ENCODE measurements around the gene TAS2R60.

The TAS2R60 gene

DNA sequence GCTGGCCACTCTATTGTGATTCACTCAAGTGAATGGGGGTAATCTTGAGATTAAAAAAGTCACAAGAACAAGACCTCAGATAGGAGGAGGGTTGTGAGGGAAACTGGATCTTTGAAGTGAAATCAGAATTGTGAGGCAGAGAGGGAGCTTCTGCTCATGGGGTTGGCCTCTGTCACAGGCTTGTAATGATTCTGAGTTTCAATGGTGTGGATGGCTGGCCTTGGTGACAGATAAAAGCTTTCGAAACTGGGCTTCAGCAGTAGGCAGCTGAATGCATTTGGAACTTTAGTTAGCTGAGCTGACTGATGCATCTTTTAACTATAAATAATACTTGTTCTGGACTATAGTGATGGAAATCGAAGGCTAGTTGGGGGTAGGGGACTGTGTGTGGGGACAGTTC lies 12.2 kb downstream of the TAS2R60 start:
- Histone ChIP-seq H3K27me3 (ENCODE audit: control insufficient read depth in 1 of 2, insufficient read depth in 2 of 2, low read length in 2 of 2) (no peaks in the 10 kb centered on the region), H3K9me3 (ENCODE audit: control insufficient read depth in 1 of 2, low read length in 2 of 2) (no peaks in the 10 kb centered on the region), H3K27ac (ENCODE audit: low read depth, low read length) (no peak overlapping the region), H3K36me3 (ENCODE audit: control insufficient read depth in 1 of 2, insufficient read depth in 2 of 2, low read length in 2 of 2) (no peaks in the 10 kb centered on the region), H3K4me3 (ENCODE audit: low read depth in 1 of 2, low read length in 2 of 2) (no peak overlapping the region), H3K4me1 (ENCODE audit: control insufficient read depth in 1 of 2, insufficient read depth in 2 of 2, low read length in 2 of 2) (peaks cover 0 to 3% of the 10 kb centered on the region in 2 donors), H3K9ac (ENCODE audit: low read depth in 1 of 2, low read length in 2 of 2) (no peak overlapping the region)

DNA sequence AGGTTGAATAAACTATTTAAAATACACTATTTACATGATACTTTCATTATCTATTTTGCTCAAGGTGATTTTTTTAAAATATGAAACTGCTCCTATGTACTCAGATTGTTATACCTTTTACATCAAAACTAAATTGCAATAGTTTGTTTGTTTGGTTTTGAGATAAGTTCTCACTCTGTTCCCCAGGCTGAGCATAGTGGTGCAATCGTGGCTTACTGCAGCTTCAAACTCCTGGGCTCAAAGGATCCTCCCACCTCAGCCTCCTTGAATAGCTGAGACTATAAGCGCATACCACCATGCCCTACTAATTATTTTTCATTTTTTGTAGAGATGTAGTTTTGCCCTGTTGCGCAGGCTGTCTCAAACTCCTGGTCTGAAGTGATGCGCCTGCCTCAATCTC lies 12.7 kb downstream of the TAS2R60 start:
- Histone ChIP-seq H3K27ac (ENCODE audit: low read depth, low read length) (no peak overlapping the region), H3K36me3 (ENCODE audit: control insufficient read depth in 1 of 2, insufficient read depth in 2 of 2, low read length in 2 of 2) (no peaks in the 10 kb centered on the region), H3K4me1 (ENCODE audit: control insufficient read depth in 1 of 2, insufficient read depth in 2 of 2, low read length in 2 of 2) (peaks cover 0 to 3% of the 10 kb centered on the region in 2 donors), H3K4me3 (ENCODE audit: low read depth in 1 of 2, low read length in 2 of 2) (no peak overlapping the region), H3K27me3 (ENCODE audit: control insufficient read depth in 1 of 2, insufficient read depth in 2 of 2, low read length in 2 of 2) (no peaks in the 10 kb centered on the region), H3K9me3 (ENCODE audit: control insufficient read depth in 1 of 2, low read length in 2 of 2) (no peaks in the 10 kb centered on the region), H3K9ac (ENCODE audit: low read depth in 1 of 2, low read length in 2 of 2) (no peak overlapping the region)

DNA sequence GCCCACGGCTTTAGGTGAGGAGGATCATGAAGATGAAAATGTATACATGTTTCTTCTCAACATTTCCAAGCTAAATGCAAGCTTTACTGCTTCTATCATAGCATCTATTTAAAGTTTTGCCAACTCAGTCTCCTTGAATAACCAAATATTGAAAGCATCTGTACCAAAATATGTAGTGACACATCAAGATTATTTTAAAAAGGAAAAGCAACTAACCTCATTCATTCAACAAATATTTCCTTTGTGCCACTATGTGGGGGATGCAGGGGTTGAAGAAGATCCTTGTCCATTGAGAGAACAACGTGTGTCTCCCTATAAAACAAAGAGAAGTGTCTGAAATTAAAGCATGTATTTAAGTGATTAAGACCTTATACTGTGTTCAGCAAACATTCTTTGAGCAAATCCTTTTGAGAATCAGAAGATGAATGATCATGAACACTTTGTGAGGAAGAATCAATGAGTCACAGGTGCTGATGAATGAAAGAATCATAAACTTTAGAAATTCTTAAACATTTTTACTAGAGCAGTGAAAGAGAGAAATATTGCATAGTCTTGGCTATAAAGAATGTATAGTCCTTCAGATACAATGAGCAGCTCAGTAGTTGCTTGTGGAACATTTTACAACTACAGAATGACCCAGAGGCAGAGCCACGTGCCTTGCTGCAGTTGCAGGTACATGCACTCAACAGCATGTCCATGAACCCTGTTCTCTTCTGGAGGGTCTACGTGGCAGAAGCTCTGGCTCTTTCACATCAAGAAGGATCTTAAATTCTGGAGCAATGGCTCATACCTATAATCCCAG lies 13.9 kb downstream of the TAS2R60 start:
- Histone ChIP-seq H3K9me3 (ENCODE audit: control insufficient read depth in 1 of 2, low read length in 2 of 2) (no peaks in the 10 kb centered on the region), H3K4me1 (ENCODE audit: control insufficient read depth in 1 of 2, insufficient read depth in 2 of 2, low read length in 2 of 2) (peaks cover 0 to 3% of the 10 kb centered on the region in 2 donors), H3K27ac (ENCODE audit: low read depth, low read length) (no peak overlapping the region), H3K27me3 (ENCODE audit: control insufficient read depth in 1 of 2, insufficient read depth in 2 of 2, low read length in 2 of 2) (no peaks in the 10 kb centered on the region), H3K36me3 (ENCODE audit: control insufficient read depth in 1 of 2, insufficient read depth in 2 of 2, low read length in 2 of 2) (no peaks in the 10 kb centered on the region), H3K4me3 (ENCODE audit: low read depth in 1 of 2, low read length in 2 of 2) (no peak overlapping the region), H3K9ac (ENCODE audit: low read depth in 1 of 2, low read length in 2 of 2) (no peak overlapping the region)

DNA sequence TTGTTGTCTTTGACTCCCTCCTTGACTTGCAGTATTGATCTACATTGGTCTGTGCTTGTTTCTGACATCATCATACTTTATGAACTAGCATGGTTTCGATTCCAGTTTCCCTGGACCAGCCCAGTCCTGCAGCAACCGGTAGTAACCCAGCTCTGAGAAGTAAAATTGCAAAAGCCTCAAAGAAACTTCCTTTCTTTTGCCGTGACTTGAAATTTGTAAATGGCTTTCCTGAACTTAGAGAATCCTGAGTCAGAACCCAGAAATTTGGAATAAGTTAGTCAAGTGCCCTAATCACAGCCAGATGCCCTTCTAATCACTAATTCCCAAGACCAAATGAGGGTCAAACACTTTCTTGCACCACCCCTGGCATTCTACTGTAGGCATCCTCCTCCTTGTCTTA lies 15.0 kb downstream of the TAS2R60 start:
- Histone ChIP-seq H3K27ac (ENCODE audit: low read depth, low read length) (no peak overlapping the region), H3K4me1 (ENCODE audit: control insufficient read depth in 1 of 2, insufficient read depth in 2 of 2, low read length in 2 of 2) (peaks cover 0 to 4% of the 10 kb centered on the region in 2 donors), H3K9ac (ENCODE audit: low read depth in 1 of 2, low read length in 2 of 2) (no peak overlapping the region), H3K36me3 (ENCODE audit: control insufficient read depth in 1 of 2, insufficient read depth in 2 of 2, low read length in 2 of 2) (no peaks in the 10 kb centered on the region), H3K9me3 (ENCODE audit: control insufficient read depth in 1 of 2, low read length in 2 of 2) (no peaks in the 10 kb centered on the region), H3K27me3 (ENCODE audit: control insufficient read depth in 1 of 2, insufficient read depth in 2 of 2, low read length in 2 of 2) (no peaks in the 10 kb centered on the region), H3K4me3 (ENCODE audit: low read depth in 1 of 2, low read length in 2 of 2) (no peak overlapping the region)

DNA sequence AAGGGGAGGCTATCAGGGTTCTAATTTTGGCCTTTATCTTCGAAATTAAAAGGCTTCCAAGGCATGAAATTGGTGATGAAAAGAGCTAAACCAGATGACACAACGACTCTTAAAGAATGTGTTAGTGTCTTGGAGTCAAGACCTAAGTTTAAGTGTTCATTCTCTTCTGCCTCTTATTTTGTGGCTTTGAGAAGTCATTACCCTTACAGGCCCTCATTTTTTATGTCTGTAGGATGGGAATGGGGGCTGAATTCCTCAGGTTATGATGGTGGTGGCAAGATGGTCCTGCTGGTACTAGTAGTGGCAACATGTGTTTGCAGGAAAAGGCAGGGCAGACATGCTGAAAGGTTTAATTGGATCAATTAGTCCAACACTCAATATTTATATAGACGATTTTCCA lies 15.4 kb downstream of the TAS2R60 start:
- Histone ChIP-seq H3K27ac (ENCODE audit: low read depth, low read length) (no peak overlapping the region), H3K4me1 (ENCODE audit: control insufficient read depth in 1 of 2, insufficient read depth in 2 of 2, low read length in 2 of 2) (peaks cover 0 to 8% of the 10 kb centered on the region in 2 donors), H3K27me3 (ENCODE audit: control insufficient read depth in 1 of 2, insufficient read depth in 2 of 2, low read length in 2 of 2) (no peaks in the 10 kb centered on the region), H3K9ac (ENCODE audit: low read depth in 1 of 2, low read length in 2 of 2) (no peak overlapping the region), H3K36me3 (ENCODE audit: control insufficient read depth in 1 of 2, insufficient read depth in 2 of 2, low read length in 2 of 2) (no peaks in the 10 kb centered on the region), H3K9me3 (ENCODE audit: control insufficient read depth in 1 of 2, low read length in 2 of 2) (no peaks in the 10 kb centered on the region), H3K4me3 (ENCODE audit: low read depth in 1 of 2, low read length in 2 of 2) (no peak overlapping the region)

DNA sequence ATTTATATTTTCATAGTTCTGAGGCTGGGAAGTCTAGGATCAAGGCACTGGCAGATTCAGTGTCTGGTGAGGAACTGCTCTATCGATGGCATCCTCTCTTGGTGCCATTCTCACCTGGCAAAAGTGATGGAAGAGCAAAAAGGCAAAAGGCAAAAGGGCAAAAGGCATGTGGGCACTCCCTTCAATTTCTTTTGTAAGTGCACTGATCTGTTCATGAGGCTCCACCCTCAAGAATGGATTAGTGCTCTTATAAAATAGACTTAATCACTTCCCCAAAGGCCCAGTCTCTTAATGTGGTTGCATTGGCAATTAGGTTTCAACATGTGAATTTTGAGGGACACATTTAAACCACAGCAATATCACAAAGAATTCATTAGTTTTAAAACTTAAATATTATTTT lies 16.1 kb downstream of the TAS2R60 start:
- no peak overlapping the region for H3K9ac ChIP-seq (ENCODE audit: low read depth in 1 of 2, low read length in 2 of 2)
- H3K4me1 ChIP-seq (ENCODE audit: control insufficient read depth in 1 of 2, insufficient read depth in 2 of 2, low read length in 2 of 2) = peaks cover 0 to 9% of the 10 kb centered on the region in 2 donors
- H3K4me3 ChIP-seq (ENCODE audit: low read depth in 1 of 2, low read length in 2 of 2) = no peak overlapping the region
- H3K36me3 ChIP-seq (ENCODE audit: control insufficient read depth in 1 of 2, insufficient read depth in 2 of 2, low read length in 2 of 2) = no peaks in the 10 kb centered on the region
- no peaks in the 10 kb centered on the region for H3K9me3 ChIP-seq (ENCODE audit: control insufficient read depth in 1 of 2, low read length in 2 of 2)
- no peak overlapping the region for H3K27ac ChIP-seq (ENCODE audit: low read depth, low read length)
- no peaks in the 10 kb centered on the region for H3K27me3 ChIP-seq (ENCODE audit: control insufficient read depth in 1 of 2, insufficient read depth in 2 of 2, low read length in 2 of 2)

DNA sequence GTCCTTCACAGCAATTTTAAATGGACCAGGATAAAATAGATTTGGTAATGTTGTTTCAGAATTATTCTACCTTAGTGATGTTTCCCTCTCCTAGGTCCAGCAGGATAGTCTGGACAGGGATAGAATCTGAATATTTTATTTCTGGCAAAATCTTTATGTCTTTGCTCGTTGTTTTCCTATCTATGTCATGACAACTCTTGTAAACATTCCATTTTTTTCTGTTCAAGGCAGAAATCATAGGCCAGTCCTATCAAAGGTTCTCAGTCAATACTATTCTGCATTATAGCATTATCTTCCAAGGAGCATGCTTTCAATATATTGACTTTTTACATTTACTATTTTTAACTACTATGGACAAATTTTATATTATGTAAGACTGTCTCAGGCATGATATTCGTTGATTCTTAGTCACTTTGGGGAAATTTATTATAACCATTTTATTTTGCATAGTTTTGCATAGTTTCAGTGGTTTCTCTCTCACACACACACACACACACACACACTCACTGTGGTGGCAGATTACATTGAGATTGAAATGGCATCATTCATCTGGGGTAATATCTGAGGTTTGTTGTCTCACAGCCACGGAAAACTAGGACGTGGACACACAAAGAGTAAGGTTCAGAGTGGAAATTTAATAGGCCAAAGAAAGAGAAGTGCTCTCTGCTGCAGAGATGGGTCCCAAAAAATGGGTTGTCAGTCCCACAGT lies 17.2 kb downstream of the TAS2R60 start:
- Histone ChIP-seq H3K27ac (ENCODE audit: low read depth, low read length) (no peak overlapping the region), H3K36me3 (ENCODE audit: control insufficient read depth in 1 of 2, insufficient read depth in 2 of 2, low read length in 2 of 2) (no peaks in the 10 kb centered on the region), H3K4me1 (ENCODE audit: control insufficient read depth in 1 of 2, insufficient read depth in 2 of 2, low read length in 2 of 2) (peaks cover 0 to 9% of the 10 kb centered on the region in 2 donors), H3K9ac (ENCODE audit: low read depth in 1 of 2, low read length in 2 of 2) (no peak overlapping the region), H3K4me3 (ENCODE audit: low read depth in 1 of 2, low read length in 2 of 2) (no peak overlapping the region), H3K9me3 (ENCODE audit: control insufficient read depth in 1 of 2, low read length in 2 of 2) (no peaks in the 10 kb centered on the region), H3K27me3 (ENCODE audit: control insufficient read depth in 1 of 2, insufficient read depth in 2 of 2, low read length in 2 of 2) (no peaks in the 10 kb centered on the region)

DNA sequence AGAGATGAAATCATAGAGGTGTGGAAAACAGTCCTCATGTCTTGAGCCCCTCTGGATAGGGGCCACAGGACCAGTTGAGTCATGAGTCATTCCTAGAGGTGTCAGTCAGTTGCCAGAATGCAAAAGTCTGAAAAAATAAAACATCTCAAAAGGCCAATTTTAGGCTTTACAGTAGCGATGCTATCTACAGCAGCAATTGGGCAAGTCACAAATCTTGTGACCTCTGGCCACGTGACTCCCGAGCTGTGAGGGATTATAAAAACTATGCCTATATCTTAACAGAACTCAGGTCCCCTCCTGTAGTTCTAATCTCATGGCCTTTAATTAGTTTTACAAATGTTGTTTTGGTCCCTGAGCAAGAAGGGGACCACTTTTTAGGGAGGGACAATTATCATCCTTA lies 18.8 kb downstream of the TAS2R60 start:
- Histone ChIP-seq H3K4me1 (ENCODE audit: control insufficient read depth in 1 of 2, insufficient read depth in 2 of 2, low read length in 2 of 2) (peaks cover 0 to 9% of the 10 kb centered on the region in 2 donors), H3K9ac (ENCODE audit: low read depth in 1 of 2, low read length in 2 of 2) (no peak overlapping the region), H3K27me3 (ENCODE audit: control insufficient read depth in 1 of 2, insufficient read depth in 2 of 2, low read length in 2 of 2) (no peaks in the 10 kb centered on the region), H3K9me3 (ENCODE audit: control insufficient read depth in 1 of 2, low read length in 2 of 2) (no peaks in the 10 kb centered on the region), H3K27ac (ENCODE audit: low read depth, low read length) (no peak overlapping the region), H3K4me3 (ENCODE audit: low read depth in 1 of 2, low read length in 2 of 2) (no peak overlapping the region), H3K36me3 (ENCODE audit: control insufficient read depth in 1 of 2, insufficient read depth in 2 of 2, low read length in 2 of 2) (no peaks in the 10 kb centered on the region)

DNA sequence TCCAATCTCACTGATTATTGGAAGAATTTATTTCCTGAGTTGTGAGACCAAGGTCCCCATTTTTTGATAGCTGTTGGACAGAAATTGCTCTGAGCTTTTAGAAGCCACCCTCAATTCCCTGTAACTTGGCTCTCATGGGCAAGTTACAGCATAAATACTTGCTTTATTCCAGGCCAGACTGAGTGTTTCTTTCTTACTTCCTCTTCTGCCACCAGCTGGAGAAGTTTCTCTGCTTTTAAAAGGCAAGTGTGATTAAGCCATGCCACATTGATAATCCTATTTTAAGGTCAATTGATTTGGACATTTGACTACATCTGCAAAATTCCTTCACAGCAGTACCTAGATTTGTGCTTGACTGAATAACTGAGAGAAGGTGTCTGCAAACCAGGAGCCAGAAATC lies 20.3 kb downstream of the TAS2R60 start:
- Histone ChIP-seq H3K9ac (ENCODE audit: low read depth in 1 of 2, low read length in 2 of 2) (no peak overlapping the region), H3K9me3 (ENCODE audit: control insufficient read depth in 1 of 2, low read length in 2 of 2) (no peaks in the 10 kb centered on the region), H3K4me3 (ENCODE audit: low read depth in 1 of 2, low read length in 2 of 2) (no peak overlapping the region), H3K27me3 (ENCODE audit: control insufficient read depth in 1 of 2, insufficient read depth in 2 of 2, low read length in 2 of 2) (no peaks in the 10 kb centered on the region), H3K4me1 (ENCODE audit: control insufficient read depth in 1 of 2, insufficient read depth in 2 of 2, low read length in 2 of 2) (peaks cover 0 to 9% of the 10 kb centered on the region in 2 donors), H3K27ac (ENCODE audit: low read depth, low read length) (no peak overlapping the region), H3K36me3 (ENCODE audit: control insufficient read depth in 1 of 2, insufficient read depth in 2 of 2, low read length in 2 of 2) (no peaks in the 10 kb centered on the region)

DNA sequence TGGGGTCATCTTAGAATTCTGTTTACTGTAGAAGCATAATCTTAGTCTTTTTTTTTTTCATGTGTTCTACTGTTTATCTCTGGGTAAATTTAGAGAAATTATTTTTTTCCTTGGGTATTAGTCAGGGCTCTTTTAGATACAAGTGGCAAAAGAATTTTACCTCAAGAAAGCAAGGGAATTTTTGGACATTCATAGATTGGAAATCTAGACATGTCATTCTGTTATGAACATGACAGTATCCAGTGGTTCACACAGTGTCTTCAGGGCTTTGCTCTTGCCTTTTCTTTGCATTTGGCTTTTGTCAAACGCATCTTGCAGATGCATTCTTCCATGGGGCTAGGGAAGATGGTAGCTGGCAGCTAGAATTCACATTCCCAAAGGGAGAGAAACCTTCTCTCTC lies 20.7 kb downstream of the TAS2R60 start:
- Histone ChIP-seq H3K9ac (ENCODE audit: low read depth in 1 of 2, low read length in 2 of 2) (no peak overlapping the region), H3K27ac (ENCODE audit: low read depth, low read length) (no peak overlapping the region)

More for the DNA sequence above, 20.7 kb downstream of the TAS2R60 start:
- no peaks in the 10 kb centered on the region for H3K36me3 ChIP-seq (ENCODE audit: control insufficient read depth in 1 of 2, insufficient read depth in 2 of 2, low read length in 2 of 2)
- H3K4me1 ChIP-seq (ENCODE audit: control insufficient read depth in 1 of 2, insufficient read depth in 2 of 2, low read length in 2 of 2) = peaks cover 0 to 8% of the 10 kb centered on the region in 2 donors
- H3K4me3 ChIP-seq (ENCODE audit: low read depth in 1 of 2, low read length in 2 of 2) = no peak overlapping the region
- no peaks in the 10 kb centered on the region for H3K9me3 ChIP-seq (ENCODE audit: control insufficient read depth in 1 of 2, low read length in 2 of 2)
- no peaks in the 10 kb centered on the region for H3K27me3 ChIP-seq (ENCODE audit: control insufficient read depth in 1 of 2, insufficient read depth in 2 of 2, low read length in 2 of 2)

Measured in duodenal mucosa (tissue), 2 donors.